Activated naive CD4-positive, alpha-beta T cell treated with anti-CD3 and anti-CD28 coated beads, Interleukin-2, amount 10 ng/mL, durations not matched to agents 7 days and 5 days (primary cell): ENCODE measurements around the gene RSPRY1.

ENCODE experiments used
- CTCF ChIA-PET: fragments of 350-600 bp; sonication (Branson Sonifier 250); formaldehyde crosslinking; loops from one replicate; lab custom pipeline; 2021; ENCODE audit warnings: antibody characterized with exemption; lab: Charles Lee
- DNase-seq: peaks from one replicate; pipeline ENCODE4 v3.0.0-alpha.2; 2020
- H3K27ac Mint-ChIP-seq: one replicate; pipeline ENCODE4 v1.8.0; 2021; ENCODE audit warnings: mild to moderate bottlenecking, moderate library complexity, mixed read lengths
- H3K27me3 Mint-ChIP-seq: one replicate; pipeline ENCODE4 v1.8.0; 2021; ENCODE audit warnings: mild to moderate bottlenecking, mixed read lengths
- H3K36me3 Mint-ChIP-seq: one replicate; pipeline ENCODE4 v1.8.0; 2021; ENCODE audit warnings: mixed read lengths
- H3K4me1 Mint-ChIP-seq: one replicate; pipeline ENCODE4 v1.8.0; 2021; ENCODE audit warnings: mixed read lengths
- H3K4me3 Mint-ChIP-seq: one replicate; pipeline ENCODE4 v1.8.0; 2021; ENCODE audit warnings: mild to moderate bottlenecking, moderate library complexity, mixed read lengths
- H3K9me3 Mint-ChIP-seq: one replicate; pipeline ENCODE4 v1.8.0; 2021; ENCODE audit warnings: mixed read lengths

The RSPRY1 gene

DNA sequence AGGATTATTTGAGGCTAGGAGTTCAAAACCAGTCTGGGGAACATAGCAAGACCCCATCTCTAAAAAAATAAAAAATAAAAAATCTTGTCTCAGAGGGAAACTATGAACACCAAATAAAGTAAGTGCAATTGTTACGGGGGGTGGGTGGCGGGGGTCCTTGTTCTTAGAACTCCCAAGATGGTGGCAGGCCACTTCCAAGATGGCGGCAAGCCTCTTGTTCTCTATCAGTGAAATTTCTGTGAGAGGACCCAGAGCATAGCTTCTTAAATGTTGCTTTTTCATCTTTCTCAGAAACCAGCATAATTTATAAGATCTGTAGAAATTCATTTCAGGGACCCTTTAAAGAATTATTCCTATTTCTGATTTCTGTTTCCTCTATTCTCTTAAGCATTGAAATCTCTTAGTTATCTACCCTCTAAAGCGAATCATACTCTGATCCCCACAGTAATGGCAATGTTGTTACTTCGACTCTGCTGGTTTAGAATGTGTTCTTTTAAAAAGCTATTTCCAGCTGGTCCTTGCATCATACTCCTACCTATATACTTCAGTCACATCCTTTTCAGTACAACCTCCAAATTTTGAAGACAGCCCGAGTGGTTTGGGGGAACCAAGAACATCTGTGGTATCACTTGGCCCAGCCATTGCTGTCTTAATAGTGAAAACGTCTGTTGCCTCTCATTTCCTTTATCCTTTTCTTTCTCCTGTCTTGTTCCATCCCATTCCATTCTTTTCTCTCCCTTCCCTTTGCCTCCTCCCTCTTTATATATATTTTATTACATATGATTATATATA is 16.2 kb downstream of the RSPRY1 start:
- Mint-ChIP-seq H3K4me3 (no peak overlapping the region), H3K27ac (no peak overlapping the region), H3K9me3 (no peaks in the 10 kb centered on the region), H3K27me3 (no peaks in the 10 kb centered on the region), H3K4me1 (no peaks in the 10 kb centered on the region), H3K36me3 (peaks cover 25% of the 10 kb centered on the region)
- CTCF ChIA-PET: no interaction called here
- no peak for DNase-seq

GRCh38 chr16:57203451-57203850 is 17.3 kb downstream of the RSPRY1 start:
- CTCF ChIA-PET: no interaction called here
- Mint-ChIP-seq H3K9me3 (no peaks in the 10 kb centered on the region), H3K27me3 (no peaks in the 10 kb centered on the region), H3K27ac (no peak overlapping the region), H3K36me3 (peaks cover 28% of the 10 kb centered on the region), H3K4me1 (no peaks in the 10 kb centered on the region), H3K4me3 (no peak overlapping the region)
- DNase-seq: no peak

- no peak for DNase-seq
Observed at GRCh38 chr16:57204675-57205074, 18.5 kb downstream of the RSPRY1 start.

DNA sequence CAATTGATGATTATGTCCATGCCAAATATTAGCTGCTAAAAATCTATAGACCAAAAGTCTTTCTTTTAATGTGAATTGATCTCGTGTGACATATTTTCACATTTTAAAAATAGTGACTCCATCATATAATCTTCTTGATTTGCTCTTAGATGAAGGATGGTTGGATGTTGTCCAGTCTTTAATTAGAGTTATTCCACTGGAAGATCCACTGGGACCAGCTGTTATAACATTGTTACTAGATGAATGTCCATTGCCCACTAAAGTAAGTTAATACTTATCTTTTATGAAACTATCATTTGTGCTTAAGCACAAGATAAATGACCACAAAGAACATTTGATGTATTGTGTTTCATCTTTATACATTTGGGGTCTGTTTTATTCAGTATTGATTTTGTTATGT is 22.8 kb downstream of the RSPRY1 start:
- CTCF ChIA-PET: no interaction called here
- DNase-seq: no peak
- H3K27me3 Mint-ChIP-seq: no peaks in the 10 kb centered on the region
- no peak overlapping the region for H3K27ac Mint-ChIP-seq
- H3K9me3 Mint-ChIP-seq: no peaks in the 10 kb centered on the region
- peaks cover 51% of the 10 kb centered on the region for H3K36me3 Mint-ChIP-seq
- H3K4me1 Mint-ChIP-seq: no peaks in the 10 kb centered on the region
- no peak overlapping the region for H3K4me3 Mint-ChIP-seq

More at GRCh38 chr16:57204675-57205074, 18.5 kb downstream of the RSPRY1 start:
- H3K4me1 Mint-ChIP-seq: no peaks in the 10 kb centered on the region
- no peak overlapping the region for H3K27ac Mint-ChIP-seq
- H3K9me3 Mint-ChIP-seq: no peaks in the 10 kb centered on the region
- H3K4me3 Mint-ChIP-seq: no peak overlapping the region
- H3K27me3 Mint-ChIP-seq: no peaks in the 10 kb centered on the region
- CTCF ChIA-PET: no interaction called here
- peaks cover 29% of the 10 kb centered on the region for H3K36me3 Mint-ChIP-seq

- H3K9me3 Mint-ChIP-seq: no peaks in the 10 kb centered on the region
- no peaks in the 10 kb centered on the region for H3K27me3 Mint-ChIP-seq
- CTCF ChIA-PET: interaction anchor here (0.7 kb wide), 1 partner anchor 266 kb away, joined by 3 read pairs; no protein-coding TSS in a partner anchor
- DNase-seq: no peak
- H3K36me3 Mint-ChIP-seq: peaks cover 59% of the 10 kb centered on the region
- H3K27ac Mint-ChIP-seq: no peak overlapping the region
- no peaks in the 10 kb centered on the region for H3K4me1 Mint-ChIP-seq
- H3K4me3 Mint-ChIP-seq: no peak overlapping the region
Observed at GRCh38 chr16:57209780-57210179, 23.7 kb downstream of the RSPRY1 start.

DNA sequence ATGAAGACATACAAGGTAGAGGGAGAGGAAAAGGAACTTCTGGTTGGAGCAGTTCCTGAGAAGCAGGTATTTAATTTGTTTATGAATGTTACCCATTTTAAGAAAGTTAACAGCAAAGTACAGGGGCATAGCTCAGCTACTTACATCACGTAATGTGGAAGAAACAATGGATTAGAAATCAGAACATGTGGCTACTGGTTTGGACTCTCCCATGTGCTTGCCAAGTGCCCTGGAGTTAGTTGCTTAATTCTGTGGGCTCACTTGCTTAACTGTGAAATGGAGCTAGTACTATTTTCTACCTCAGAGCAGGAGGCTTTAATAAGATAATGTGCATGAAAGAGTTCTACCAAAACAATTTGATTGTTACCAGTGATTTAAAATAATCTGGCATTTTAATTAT is 27.3 kb downstream of the RSPRY1 start:
- peaks cover 74% of the 10 kb centered on the region for H3K36me3 Mint-ChIP-seq

DNA sequence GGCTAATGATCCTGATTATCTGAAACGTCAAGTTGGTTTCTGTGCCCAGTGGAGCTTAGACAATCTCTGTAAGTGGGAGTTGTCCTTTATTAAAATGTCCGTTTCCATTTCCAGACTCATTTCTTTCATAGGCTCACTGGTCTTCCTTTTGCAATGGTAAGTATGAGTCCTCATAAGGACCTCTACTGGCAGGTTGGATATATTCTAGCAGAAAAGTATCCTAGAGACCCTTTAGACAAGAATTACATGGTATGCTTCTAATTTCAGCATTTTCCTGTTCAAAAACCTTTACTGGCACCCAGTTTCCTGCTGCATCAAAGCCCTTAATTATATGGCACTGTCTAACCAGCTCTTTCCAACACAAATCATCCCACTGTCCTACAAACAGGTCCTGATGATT is 30.8 kb downstream of the RSPRY1 start:
- DNase-seq: no peak
- no peaks in the 10 kb centered on the region for H3K4me1 Mint-ChIP-seq
- peaks cover 34% of the 10 kb centered on the region for H3K9me3 Mint-ChIP-seq
- no peaks in the 10 kb centered on the region for H3K27me3 Mint-ChIP-seq
- CTCF ChIA-PET: no interaction called here
- H3K36me3 Mint-ChIP-seq: peaks cover 87% of the 10 kb centered on the region
- H3K4me3 Mint-ChIP-seq: no peak overlapping the region
- no peak overlapping the region for H3K27ac Mint-ChIP-seq

More for the DNA sequence above, 27.3 kb downstream of the RSPRY1 start:
- no peak for DNase-seq
- Mint-ChIP-seq H3K9me3 (peaks cover 24% of the 10 kb centered on the region), H3K27me3 (no peaks in the 10 kb centered on the region), H3K4me3 (no peak overlapping the region), H3K27ac (no peak overlapping the region), H3K4me1 (no peaks in the 10 kb centered on the region)
- CTCF ChIA-PET: no interaction called here

GRCh38 chr16:57223057-57223456 is 36.9 kb downstream of the RSPRY1 start:
- Mint-ChIP-seq H3K4me1 (no peaks in the 10 kb centered on the region), H3K27ac (no peak overlapping the region), H3K4me3 (no peak overlapping the region), H3K9me3 (peaks cover 13% of the 10 kb centered on the region), H3K36me3 (peaks cover 69% of the 10 kb centered on the region), H3K27me3 (no peaks in the 10 kb centered on the region)
- CTCF ChIA-PET: no interaction called here
- DNase-seq: no peak

DNA sequence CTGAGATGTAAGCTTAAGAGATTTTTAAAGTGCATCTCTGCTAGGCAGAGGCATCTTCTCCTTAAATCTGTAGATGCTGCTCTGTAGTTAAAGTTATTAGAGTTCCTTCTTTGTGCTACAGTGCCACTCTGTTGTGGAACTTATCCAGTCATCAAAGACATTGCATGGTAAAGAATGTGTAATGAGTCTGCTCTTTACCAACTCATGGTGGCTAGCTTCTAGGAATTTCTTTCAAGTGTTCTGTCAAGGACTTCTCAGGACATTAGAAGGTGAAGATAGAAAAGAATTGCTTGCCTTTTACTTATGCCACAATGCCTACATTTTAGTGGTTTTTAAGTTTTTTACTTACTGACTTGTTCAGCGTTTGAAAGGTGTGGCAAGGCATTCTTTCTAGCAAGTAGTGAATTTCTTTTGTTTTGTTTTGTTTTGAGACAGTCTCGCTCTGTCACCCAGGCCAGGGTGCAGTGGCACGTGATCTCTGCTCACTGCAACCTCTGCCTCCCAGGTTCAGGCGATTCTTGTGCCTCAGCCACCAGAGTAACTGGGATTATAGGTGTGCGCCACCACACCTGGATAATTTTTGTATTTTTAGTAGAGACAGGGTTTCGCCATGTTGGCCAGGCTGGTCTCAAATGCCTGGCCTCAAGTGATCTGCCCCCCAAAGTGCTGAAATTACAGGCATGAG is 38.7 kb downstream of the RSPRY1 start:
- H3K27ac Mint-ChIP-seq: no peak overlapping the region
- H3K36me3 Mint-ChIP-seq: peaks cover 57% of the 10 kb centered on the region
- no peak overlapping the region for H3K4me3 Mint-ChIP-seq

GRCh38 chr16:57225978-57226377 is 39.8 kb downstream of the RSPRY1 start:
- CTCF ChIA-PET: no interaction called here
- no peaks in the 10 kb centered on the region for H3K27me3 Mint-ChIP-seq
- H3K36me3 Mint-ChIP-seq: peaks cover 56% of the 10 kb centered on the region
- H3K4me1 Mint-ChIP-seq: no peaks in the 10 kb centered on the region
- no peak for DNase-seq
- H3K27ac Mint-ChIP-seq: no peak overlapping the region
- H3K9me3 Mint-ChIP-seq: no peaks in the 10 kb centered on the region
- H3K4me3 Mint-ChIP-seq: no peak overlapping the region

More for the DNA sequence above, 38.7 kb downstream of the RSPRY1 start:
- CTCF ChIA-PET: interaction anchor here (0.7 kb wide), 1 partner anchor 194 kb away, joined by 3 read pairs; no protein-coding TSS in a partner anchor
- H3K27me3 Mint-ChIP-seq: no peaks in the 10 kb centered on the region
- H3K4me1 Mint-ChIP-seq: no peaks in the 10 kb centered on the region
- H3K9me3 Mint-ChIP-seq: peaks cover under 1% of the 10 kb centered on the region
- DNase-seq: no peak

DNA sequence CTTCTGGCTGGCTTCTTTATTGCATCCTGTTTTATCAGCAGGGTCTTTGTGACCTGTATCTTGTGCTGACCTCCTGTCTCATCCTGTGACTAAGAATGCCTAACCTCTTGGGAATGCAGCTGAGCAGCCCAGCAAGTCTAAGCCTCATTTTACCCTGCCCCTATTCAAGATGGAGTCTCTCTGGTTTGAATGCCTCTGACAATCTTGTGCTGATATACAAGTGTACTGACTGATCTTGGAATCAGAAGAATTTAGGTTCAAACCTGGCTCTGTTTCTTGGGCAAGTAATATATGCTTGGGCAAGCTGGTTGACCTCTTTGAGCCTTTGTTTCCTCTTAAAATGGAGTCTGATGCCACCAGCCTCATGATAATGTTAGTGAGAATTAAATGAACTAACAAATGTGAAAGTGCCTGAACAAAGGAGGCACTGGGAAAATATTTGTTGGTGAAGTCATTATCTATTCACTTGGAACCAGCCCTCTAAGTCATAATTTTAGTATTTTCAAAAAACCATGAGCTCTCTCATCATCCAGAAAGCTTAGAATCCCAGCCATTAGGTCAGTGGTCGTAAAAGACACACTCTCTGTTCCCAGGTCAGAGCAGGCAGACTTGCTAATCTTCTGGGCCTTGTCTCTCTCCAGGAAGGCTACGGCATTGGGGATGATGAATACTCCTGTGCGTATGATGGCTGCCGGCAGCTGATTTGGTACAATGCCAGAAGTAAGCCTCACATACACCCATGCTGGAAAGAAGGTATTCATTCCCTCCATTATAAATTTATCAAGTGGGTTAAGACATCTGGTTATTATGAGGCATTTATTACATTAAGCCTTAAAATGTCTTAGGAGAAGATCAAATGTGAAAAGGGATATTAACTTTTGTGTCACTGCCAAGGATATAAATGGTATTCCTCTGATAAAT is 40.8 kb downstream of the RSPRY1 start:
- H3K36me3 Mint-ChIP-seq: peaks cover 50% of the 10 kb centered on the region
- H3K4me3 Mint-ChIP-seq: no peak overlapping the region
- no peaks in the 10 kb centered on the region for H3K4me1 Mint-ChIP-seq
- H3K9me3 Mint-ChIP-seq: no peaks in the 10 kb centered on the region
- CTCF ChIA-PET: no interaction called here
- no peak for DNase-seq
- H3K27ac Mint-ChIP-seq: no peak overlapping the region
- H3K27me3 Mint-ChIP-seq: no peaks in the 10 kb centered on the region

GRCh38 chr16:57229079-57229478 is 43.0 kb downstream of the RSPRY1 start:
- CTCF ChIA-PET: no interaction called here
- Mint-ChIP-seq H3K27me3 (no peaks in the 10 kb centered on the region), H3K4me3 (no peak overlapping the region), H3K9me3 (no peaks in the 10 kb centered on the region), H3K4me1 (no peaks in the 10 kb centered on the region), H3K27ac (no peak overlapping the region), H3K36me3 (peaks cover 45% of the 10 kb centered on the region)
- DNase-seq: no peak

DNA sequence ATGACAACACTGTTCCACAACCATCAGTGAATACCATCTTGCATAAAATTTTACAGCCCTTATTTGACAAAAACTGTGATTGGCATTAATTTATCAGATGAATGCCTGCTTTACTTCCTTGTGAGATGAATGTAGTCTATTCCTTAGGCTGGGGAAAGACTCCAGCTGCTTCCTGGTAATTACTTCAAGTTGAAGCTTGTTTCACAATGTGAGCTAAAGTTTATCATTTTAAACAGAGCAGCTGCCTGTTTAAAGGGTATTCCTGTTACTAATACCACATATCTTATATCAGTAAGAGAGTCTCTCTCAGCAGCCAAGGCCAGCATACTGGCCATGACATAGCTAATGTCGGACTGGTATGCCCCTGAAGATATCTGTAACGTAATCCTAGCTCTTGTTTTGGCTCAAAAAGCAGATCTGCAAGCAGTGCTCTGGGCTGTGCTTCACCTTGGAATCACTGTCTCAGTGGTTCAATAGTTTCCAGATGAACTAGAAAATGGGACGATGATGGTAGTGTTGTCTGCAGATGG is 45.8 kb downstream of the RSPRY1 start:
- CTCF ChIA-PET: interaction anchor here (1.2 kb wide), 1 partner anchor 68 kb away, joined by 3 read pairs; no protein-coding TSS in a partner anchor
- Mint-ChIP-seq H3K4me1 (peaks cover 12% of the 10 kb centered on the region), H3K27ac (no peak overlapping the region), H3K27me3 (no peaks in the 10 kb centered on the region), H3K36me3 (peaks cover 52% of the 10 kb centered on the region), H3K4me3 (no peak overlapping the region), H3K9me3 (no peaks in the 10 kb centered on the region)
- DNase-seq: no peak
